ENCODE data around the gene NDUFB3. TPM values are rescaled to one million over a fixed set of nuclear protein-coding genes. Genes with fewer than 3 reads are reported as not detected.

The NDUFB3 gene
- total RNA-seq, 2 donors from 2014 or later: 152 to 238 TPM

GRCh38 chr2:201128033-201128432, 56.2 kb downstream of the NDUFB3 start:
- H3K4me3 ChIP-seq: peak overlapping the region in 1 of 2 donors; percentile 39

GRCh38 chr2:201128933-201129505, 57.2 kb downstream of the NDUFB3 start:
- TF ChIP-seq CTCF (IDR thresholded peaks at IDR 0.05): no peak
- peaks cover 4 to 100% of the 10 kb centered on the region in 2 donors for H3K4me1 ChIP-seq

More at GRCh38 chr2:201128033-201128432, 56.2 kb downstream of the NDUFB3 start:
- H3K9me3 ChIP-seq: no peaks in the 10 kb centered on the region
- TF ChIP-seq CTCF (IDR thresholded peaks at IDR 0.05): no peak
- peaks cover 4 to 100% of the 10 kb centered on the region in 2 donors for H3K4me1 ChIP-seq
- DNase-seq (ENCODE audit: low spot score): no peak
- no peaks in the 10 kb centered on the region for H3K27me3 ChIP-seq
- H3K36me3 ChIP-seq: peaks cover 25% of the 10 kb centered on the region
- peak overlapping the region; percentile 99 to 100 for H3K27ac ChIP-seq

GRCh38 chr2:201130524-201131186, 58.9 kb downstream of the NDUFB3 start:
- no peak overlapping the region for H3K4me3 ChIP-seq
- no peak for TF ChIP-seq CTCF (IDR thresholded peaks at IDR 0.05)

More at GRCh38 chr2:201128933-201129505, 57.2 kb downstream of the NDUFB3 start:
- H3K9me3 ChIP-seq: no peaks in the 10 kb centered on the region
- H3K27me3 ChIP-seq: no peaks in the 10 kb centered on the region
- no peak for DNase-seq (ENCODE audit: low spot score)
- H3K4me3 ChIP-seq: no peak overlapping the region
- H3K27ac ChIP-seq: peak overlapping the region; percentile 99 to 100
- H3K36me3 ChIP-seq: peaks cover 28% of the 10 kb centered on the region

GRCh38 chr2:201132518-201132917, 60.7 kb downstream of the NDUFB3 start:
- Histone ChIP-seq H3K27me3 (no peaks in the 10 kb centered on the region), H3K36me3 (peaks cover 63% of the 10 kb centered on the region), H3K4me1 (peaks cover 4 to 94% of the 10 kb centered on the region in 2 donors), H3K4me3 (no peak overlapping the region), H3K9me3 (no peaks in the 10 kb centered on the region), H3K27ac (peak overlapping the region; percentile 99 to 100)
- no peak for TF ChIP-seq CTCF (IDR thresholded peaks at IDR 0.05)
- no peak for DNase-seq (ENCODE audit: low spot score)

More at GRCh38 chr2:201130524-201131186, 58.9 kb downstream of the NDUFB3 start:
- H3K9me3 ChIP-seq: no peaks in the 10 kb centered on the region
- H3K36me3 ChIP-seq: peaks cover 44% of the 10 kb centered on the region
- H3K27me3 ChIP-seq: no peaks in the 10 kb centered on the region
- H3K4me1 ChIP-seq: peaks cover 4 to 98% of the 10 kb centered on the region in 2 donors
- peak overlapping the region; percentile 99 to 100 for H3K27ac ChIP-seq
- no peak for DNase-seq (ENCODE audit: low spot score)

Other genes starting within 250 kb of the NDUFB3 start
- gene CLK1, start 207.3 kb upstream of the NDUFB3 start, total RNA-seq: 10 to 100 TPM; 41.7 to 62.5 TPM
- 10 to 100 TPM in 1 of 2 donors, 1 to 10 TPM in 1; 6.1 to 22.9 TPM for gene PPIL3, start 182.9 kb upstream of the NDUFB3 start, total RNA-seq
- 10 to 100 TPM; 16.1 to 16.6 TPM for gene NIF3L1, start 182.6 kb upstream of the NDUFB3 start, total RNA-seq
- gene ORC2, start 108.3 kb upstream of the NDUFB3 start, total RNA-seq: 10 to 100 TPM in 1 of 2 donors, 1 to 10 TPM in 1; 8.5 to 14.7 TPM
- 1 to 10 TPM; 4.0 to 4.8 TPM for gene HYCC2, start 330 bp upstream of the NDUFB3 start, total RNA-seq
- 100 to 1,000 TPM; 154 to 179 TPM for gene CFLAR, start 44.2 kb downstream of the NDUFB3 start, total RNA-seq
- gene CASP10, start 111.1 kb downstream of the NDUFB3 start, total RNA-seq: 1 to 10 TPM; 3.5 to 6.8 TPM
- gene CASP8, start 188.5 kb downstream of the NDUFB3 start, total RNA-seq: 1 to 10 TPM; 3.5 to 5.1 TPM

Data from right atrium auricular region (tissue), 2 donors.